GM12875 (cell line): Measurements from ENCODE around the gene LRR1.

Source experiments
- H3K4me3 ChIP-seq: one replicate; pipeline ENCODE4 v1.5.1; 2011; ENCODE audit warnings: low read depth, low read length, control low read depth
- CTCF ChIP-seq: IDR thresholded peaks from 2 replicates; pipeline ENCODE4 v1.5.1; 2011; ENCODE audit warnings: low read depth, mild to moderate bottlenecking, control low read depth, inconsistent platforms, low read length, moderate library complexity, borderline replicate concordance; ENCODE audit not compliant: insufficient read depth

The LRR1 gene

GRCh38 chr14:49553892-49554291 is 44.8 kb upstream of the LRR1 start:
- no peak overlapping the region for H3K4me3 ChIP-seq
- TF ChIP-seq CTCF: no peak

- H3K4me3 ChIP-seq: no peak overlapping the region
- TF ChIP-seq CTCF: no peak
Measured at GRCh38 chr14:49559979-49560768, 38.6 kb upstream of the LRR1 start.

GRCh38 chr14:49566714-49567113 is 32.0 kb upstream of the LRR1 start:
- TF ChIP-seq CTCF: no peak
- H3K4me3 ChIP-seq: no peak overlapping the region

GRCh38 chr14:49569281-49569680 is 29.5 kb upstream of the LRR1 start:
- H3K4me3 ChIP-seq: no peak overlapping the region
- TF ChIP-seq CTCF: no peak

- no peak for TF ChIP-seq CTCF
Measured at GRCh38 chr14:49574038-49574437, 24.7 kb upstream of the LRR1 start.

GRCh38 chr14:49578141-49578540 is 20.6 kb upstream of the LRR1 start:
- H3K4me3 ChIP-seq: no peak overlapping the region
- no peak for TF ChIP-seq CTCF

More at GRCh38 chr14:49574038-49574437, 24.7 kb upstream of the LRR1 start:
- H3K4me3 ChIP-seq: no peak overlapping the region

- H3K4me3 ChIP-seq: no peak overlapping the region
- no peak for TF ChIP-seq CTCF
Measured at GRCh38 chr14:49579841-49580240, 18.9 kb upstream of the LRR1 start.
